Activated CD8-positive, alpha-beta memory T cell treated with anti-CD3 and anti-CD28 coated beads, Interleukin-2, amount 50 U/mL, for 48 hours (primary cell): ENCODE measurements around the gene PGAP3.

Source experiments
- DNase-seq: peaks from one replicate; pipeline ENCODE4 v3.0.0-alpha.2; 2020

PGAP3 gene

GRCh38 chr17:39696731-39697130 is 8.9 kb upstream of the PGAP3 start:
- no peak for DNase-seq

- no peak for DNase-seq
These were observed 7.2 kb upstream of the PGAP3 start for GRCh38 chr17:39695089-39695474.

GRCh38 chr17:39694593-39694992 is 6.7 kb upstream of the PGAP3 start:
- no peak for DNase-seq

- no peak for DNase-seq
These were observed 1.1 kb upstream of the PGAP3 start for GRCh38 chr17:39688945-39689344.

- DNase-seq: no peak
These were observed 598 bp upstream of the PGAP3 start for GRCh38 chr17:39688475-39688835.

GRCh38 chr17:39687101-39687545 is 734 bp downstream of the PGAP3 start:
- DNase-seq: no peak

GRCh38 chr17:39684369-39685192 is 3.3 kb downstream of the PGAP3 start:
- DNase-seq: no peak

GRCh38 chr17:39683295-39683939 is 4.4 kb downstream of the PGAP3 start:
- DNase-seq: no peak

GRCh38 chr17:39679521-39680192 is 8.2 kb downstream of the PGAP3 start:
- peak; percentile 74 for DNase-seq

- no peak for DNase-seq
These were observed 9.3 kb downstream of the PGAP3 start for GRCh38 chr17:39678340-39679116.

- DNase-seq: no peak
These were observed 10.1 kb downstream of the PGAP3 start for GRCh38 chr17:39677542-39678339.

GRCh38 chr17:39677072-39677471 is 10.8 kb downstream of the PGAP3 start:
- DNase-seq: no peak

GRCh38 chr17:39676198-39676819 is 11.5 kb downstream of the PGAP3 start:
- no peak for DNase-seq

- DNase-seq: no peak
These were observed 12.3 kb downstream of the PGAP3 start for GRCh38 chr17:39675390-39676082.

GRCh38 chr17:39674702-39675389 is 13.0 kb downstream of the PGAP3 start:
- no peak for DNase-seq

- DNase-seq: no peak
These were observed 13.7 kb downstream of the PGAP3 start for GRCh38 chr17:39674179-39674578.

GRCh38 chr17:39673335-39674081 is 14.3 kb downstream of the PGAP3 start:
- no peak for DNase-seq

GRCh38 chr17:39672522-39673334 is 15.1 kb downstream of the PGAP3 start:
- DNase-seq: no peak
